PFSK-1 (cell line): ENCODE data around the gene POLR3H.

ENCODE experiments used
- FOXP2 ChIP-seq: optimal IDR thresholded peaks from 2 replicates; pipeline ENCODE3; 2011; ENCODE audit warnings: borderline replicate concordance, control low read depth, inconsistent platforms; ENCODE audit not compliant: insufficient read depth; ENCODE audit errors: extremely low read length, extremely low read depth
- POLR2AphosphoS5 ChIP-seq: IDR thresholded peaks from 2 replicates; pipeline ENCODE4 v1.6.1; 2012; ENCODE audit warnings: low read depth, mild to moderate bottlenecking, control low read depth, low read length, moderate library complexity
- REST ChIP-seq, 2 experiments: IDR thresholded peaks; 2 replicates each; pipeline versions ENCODE4 v1.6.1 to v1.8.0; 2011 to 2012; ENCODE audit warnings: low read depth in 2 of 2, low read length in 2 of 2, control low read depth in 1 of 2, inconsistent platforms in 1 of 2, mild to moderate bottlenecking in 1 of 2, moderate library complexity in 1 of 2; ENCODE audit not compliant: insufficient read depth in 1 of 2
- SIN3A ChIP-seq: IDR thresholded peaks from 2 replicates; pipeline ENCODE4 v1.6.1; 2012; ENCODE audit warnings: mild to moderate bottlenecking, low read length, moderate library complexity, borderline replicate concordance; ENCODE audit not compliant: insufficient read depth
- TAF1 ChIP-seq: IDR thresholded peaks from 2 replicates; pipeline ENCODE4 v1.6.1; 2012; ENCODE audit warnings: low read length, control low read depth, borderline replicate concordance; ENCODE audit not compliant: insufficient read depth

Gene POLR3H

GRCh38 chr22:41570221-41570620 lies 26.0 kb upstream of the POLR3H start:
- no peak for TF ChIP-seq FOXP2
- no peak for TF ChIP-seq TAF1
- no peak for TF ChIP-seq SIN3A
- no peak for TF ChIP-seq REST (IDR thresholded peaks at IDR 0.05; ENCODE audit: insufficient read depth in 1 of 2, low read depth in 2 of 2, low read length in 2 of 2)
- no peak for TF ChIP-seq POLR2AphosphoS5

- TF ChIP-seq POLR2AphosphoS5: no peak
- TF ChIP-seq SIN3A: no peak
- no peak for TF ChIP-seq FOXP2
- TF ChIP-seq TAF1: no peak
- no peak for TF ChIP-seq REST (IDR thresholded peaks at IDR 0.05; ENCODE audit: insufficient read depth in 1 of 2, low read depth in 2 of 2, low read length in 2 of 2)
These were observed 24.5 kb upstream of the POLR3H start for GRCh38 chr22:41568811-41569210.

- TF ChIP-seq FOXP2: no peak
- TF ChIP-seq SIN3A: no peak
- TF ChIP-seq POLR2AphosphoS5: no peak
- TF ChIP-seq TAF1: no peak
- TF ChIP-seq REST (IDR thresholded peaks at IDR 0.05; ENCODE audit: insufficient read depth in 1 of 2, low read depth in 2 of 2, low read length in 2 of 2): no peak
These were observed 23.2 kb upstream of the POLR3H start for GRCh38 chr22:41567512-41567768.

- TF ChIP-seq POLR2AphosphoS5 (no peak), SIN3A (no peak), REST (IDR thresholded peaks at IDR 0.05; ENCODE audit: insufficient read depth in 1 of 2, low read depth in 2 of 2, low read length in 2 of 2) (no peak), TAF1 (no peak), FOXP2 (no peak)
These were observed 21.3 kb upstream of the POLR3H start for GRCh38 chr22:41565403-41566054.

- TF ChIP-seq FOXP2 (no peak), TAF1 (no peak), REST (IDR thresholded peaks at IDR 0.05; ENCODE audit: insufficient read depth in 1 of 2, low read depth in 2 of 2, low read length in 2 of 2) (no peak), SIN3A (no peak), POLR2AphosphoS5 (no peak)
These were observed 20.3 kb upstream of the POLR3H start for GRCh38 chr22:41564563-41564962.
